ENCODE results near the gene MFSD1.

Gene MFSD1

DNA sequence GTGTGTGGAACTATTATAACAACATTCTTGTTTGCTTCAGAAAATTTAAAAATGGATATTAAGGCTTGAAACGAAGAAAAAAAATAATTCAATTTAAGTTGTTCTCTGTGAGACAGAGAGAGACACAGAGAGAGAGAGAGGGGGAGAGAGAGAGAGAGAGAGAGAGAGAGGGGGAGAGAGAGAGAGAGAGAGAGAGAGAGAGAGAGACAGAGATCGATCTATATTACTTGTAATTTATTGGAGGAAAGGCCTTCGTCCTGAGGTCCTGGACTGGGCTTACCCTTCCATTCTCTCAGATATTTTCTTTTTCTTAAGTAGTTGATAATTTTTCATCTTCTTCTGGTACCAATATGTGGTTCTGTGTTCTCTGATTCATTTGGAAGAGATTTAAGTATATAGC is 25.9 kb downstream of the MFSD1 start:
- no peak for TF ChIP-seq MYC (IDR thresholded peaks at IDR 0.05; ENCODE audit: low read depth, low read length)
- no peak for TF ChIP-seq MAX (IDR thresholded peaks at IDR 0.05; ENCODE audit: low read depth, low read length)
- TF ChIP-seq, protein P1, sequence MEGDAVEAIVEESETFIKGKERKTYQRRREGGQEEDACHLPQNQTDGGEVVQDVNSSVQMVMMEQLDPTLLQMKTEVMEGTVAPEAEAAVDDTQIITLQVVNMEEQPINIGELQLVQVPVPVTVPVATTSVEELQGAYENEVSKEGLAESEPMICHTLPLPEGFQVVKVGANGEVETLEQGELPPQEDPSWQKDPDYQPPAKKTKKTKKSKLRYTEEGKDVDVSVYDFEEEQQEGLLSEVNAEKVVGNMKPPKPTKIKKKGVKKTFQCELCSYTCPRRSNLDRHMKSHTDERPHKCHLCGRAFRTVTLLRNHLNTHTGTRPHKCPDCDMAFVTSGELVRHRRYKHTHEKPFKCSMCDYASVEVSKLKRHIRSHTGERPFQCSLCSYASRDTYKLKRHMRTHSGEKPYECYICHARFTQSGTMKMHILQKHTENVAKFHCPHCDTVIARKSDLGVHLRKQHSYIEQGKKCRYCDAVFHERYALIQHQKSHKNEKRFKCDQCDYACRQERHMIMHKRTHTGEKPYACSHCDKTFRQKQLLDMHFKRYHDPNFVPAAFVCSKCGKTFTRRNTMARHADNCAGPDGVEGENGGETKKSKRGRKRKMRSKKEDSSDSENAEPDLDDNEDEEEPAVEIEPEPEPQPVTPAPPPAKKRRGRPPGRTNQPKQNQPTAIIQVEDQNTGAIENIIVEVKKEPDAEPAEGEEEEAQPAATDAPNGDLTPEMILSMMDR (IDR thresholded peaks at IDR 0.05; ENCODE audit: low read depth, low read length): no peak
- no peak for TF ChIP-seq POLR2A (IDR thresholded peaks at IDR 0.05; ENCODE audit: extremely low read depth, insufficient read length)
- no peak for DNase-seq (ENCODE audit: low read depth)
- no peak overlapping the region for H3K4me3 ChIP-seq (ENCODE audit: low read depth, low read length)

GRCh38 chr3:158830391-158830790 is 28.5 kb downstream of the MFSD1 start:
- TF ChIP-seq MYC (IDR thresholded peaks at IDR 0.05; ENCODE audit: low read depth, low read length) (no peak), POLR2A (IDR thresholded peaks at IDR 0.05; ENCODE audit: extremely low read depth, insufficient read length) (no peak), MAX (IDR thresholded peaks at IDR 0.05; ENCODE audit: low read depth, low read length) (no peak)
- TF ChIP-seq, protein P1 (IDR thresholded peaks at IDR 0.05; ENCODE audit: low read depth, low read length): no peak
- no peak overlapping the region for H3K4me3 ChIP-seq (ENCODE audit: low read depth, low read length)
- no peak for DNase-seq (ENCODE audit: low read depth)

DNA sequence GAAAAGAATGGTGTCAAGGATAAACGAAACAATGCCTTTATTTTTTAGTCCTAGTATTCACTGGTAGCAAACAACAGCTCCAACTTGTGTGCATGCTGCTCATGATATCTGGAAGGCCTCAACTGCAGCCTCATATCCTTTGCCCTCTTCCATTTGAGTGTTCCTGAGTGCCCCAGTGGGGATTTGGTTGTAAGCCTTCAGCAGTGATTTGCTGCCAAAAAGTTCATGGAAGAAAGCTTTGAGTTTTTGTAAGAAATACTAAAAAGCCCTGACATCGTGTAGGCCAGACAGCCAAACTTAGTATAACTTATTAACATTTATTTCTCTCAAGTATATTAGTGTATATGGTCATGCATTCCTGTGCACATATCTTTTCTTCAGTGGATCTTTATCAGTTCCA is 30.0 kb downstream of the MFSD1 start:
- TF ChIP-seq MYC (IDR thresholded peaks at IDR 0.05; ENCODE audit: low read depth, low read length): no peak
- TF ChIP-seq MAX (IDR thresholded peaks at IDR 0.05; ENCODE audit: low read depth, low read length): no peak
- H3K4me3 ChIP-seq (ENCODE audit: low read depth, low read length): no peak overlapping the region
- no peak for DNase-seq (ENCODE audit: low read depth)

DNA sequence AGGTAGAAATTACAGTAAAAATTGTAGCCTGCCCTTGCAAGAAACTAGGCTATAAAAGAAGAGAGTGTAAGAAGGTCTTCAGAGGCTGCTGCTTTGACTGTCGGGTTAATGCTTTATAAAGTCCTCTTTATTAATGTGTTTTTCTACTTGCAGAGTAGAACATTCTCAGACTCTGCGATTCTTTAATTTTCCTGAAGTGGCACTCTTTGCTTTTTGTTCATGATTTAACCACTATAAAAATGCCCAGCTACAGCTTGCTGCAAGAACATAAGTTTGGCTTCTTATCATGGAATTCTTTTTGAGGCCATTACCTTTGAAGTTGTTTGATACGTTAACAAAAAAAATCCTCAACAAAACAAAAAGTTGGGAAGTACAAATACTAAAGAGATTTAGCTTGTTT is 33.8 kb downstream of the MFSD1 start:
- TF ChIP-seq MAX (IDR thresholded peaks at IDR 0.05; ENCODE audit: low read depth, low read length): no peak
- TF ChIP-seq, protein P1 (IDR thresholded peaks at IDR 0.05; ENCODE audit: low read depth, low read length): no peak
- TF ChIP-seq POLR2A (IDR thresholded peaks at IDR 0.05; ENCODE audit: extremely low read depth, insufficient read length): no peak
- no peak for TF ChIP-seq MYC (IDR thresholded peaks at IDR 0.05; ENCODE audit: low read depth, low read length)
- H3K4me3 ChIP-seq (ENCODE audit: low read depth, low read length): no peak overlapping the region
- no peak for DNase-seq (ENCODE audit: low read depth)

- TF ChIP-seq, protein P1 (IDR thresholded peaks at IDR 0.05; ENCODE audit: low read depth, low read length): no peak
- TF ChIP-seq MAX (IDR thresholded peaks at IDR 0.05; ENCODE audit: low read depth, low read length): no peak
- H3K4me3 ChIP-seq (ENCODE audit: low read depth, low read length): no peak overlapping the region
- no peak for DNase-seq (ENCODE audit: low read depth)
Measured at GRCh38 chr3:158836312-158836711, 34.5 kb downstream of the MFSD1 start.

- no peak overlapping the region for H3K4me3 ChIP-seq (ENCODE audit: low read depth, low read length)
- TF ChIP-seq MYC (IDR thresholded peaks at IDR 0.05; ENCODE audit: low read depth, low read length) (no peak), MAX (IDR thresholded peaks at IDR 0.05; ENCODE audit: low read depth, low read length) (no peak), POLR2A (IDR thresholded peaks at IDR 0.05; ENCODE audit: extremely low read depth, insufficient read length) (no peak)
- TF ChIP-seq, protein P1 (IDR thresholded peaks at IDR 0.05; ENCODE audit: low read depth, low read length): no peak
- DNase-seq (ENCODE audit: low read depth): no peak
Measured at GRCh38 chr3:158837240-158837639, 35.4 kb downstream of the MFSD1 start.
